ENCODE measurements around the gene GAST. TPM values are rescaled to one million over a fixed set of nuclear protein-coding genes. Genes with fewer than 3 reads are reported as not detected.

Gene GAST
- total and polyA plus RNA-seq, 2 experiments from 2014 or later = not detected

- Mint-ChIP-seq H3K4me1 (peaks cover 28% of the 10 kb centered on the region), H3K4me3 (no peak overlapping the region), H3K36me3 (ENCODE audit: low read depth) (no peaks in the 10 kb centered on the region), H3K9me3 (no peaks in the 10 kb centered on the region; the same call in 2 of the 3 replicates), H3K27ac (no peak overlapping the region), H3K27me3 (ENCODE audit: insufficient read depth, low read depth, poor library complexity) (peaks cover 27% of the 10 kb centered on the region)
- no peak for DNase-seq (ENCODE audit: low spot score)
- no peaks in the 10 kb centered on the region for H3F3A ChIP-seq (replicated peaks; ENCODE audit: low read depth)
- no peaks in the 10 kb centered on the region for H3K79me2 ChIP-seq (replicated peaks; ENCODE audit: insufficient read depth)
- H3K27me3 ChIP-seq (ENCODE audit: insufficient read depth) = no peaks in the 10 kb centered on the region
- no peak overlapping the region for H3K4me2 ChIP-seq
- TF ChIP-seq CTCF (conservative IDR thresholded peaks at IDR 0.05; ENCODE audit: low read depth in 2 of 2) (no peak), ETS1 (IDR thresholded peaks at IDR 0.05) (no peak), NANOG (IDR thresholded peaks at IDR 0.05; ENCODE audit: borderline replicate concordance) (no peak), CREB1 (CRISPR knock-in tag; IDR thresholded peaks at IDR 0.05; ENCODE audit: low read depth) (no peak), JUNB (IDR thresholded peaks at IDR 0.05; ENCODE audit: unreplicated experiment) (no peak), ZNF331 (CRISPR knock-in tag; IDR thresholded peaks at IDR 0.05; ENCODE audit: low read depth) (no peak), EZH2 (IDR thresholded peaks at IDR 0.05; ENCODE audit: low read depth, unreplicated experiment) (no peak), EZH2phosphoT487 (IDR thresholded peaks at IDR 0.05; ENCODE audit: unreplicated experiment) (no peak), ZNF462 (CRISPR knock-in tag; IDR thresholded peaks at IDR 0.05) (no peak), POLR2AphosphoS5 (IDR thresholded peaks at IDR 0.05; ENCODE audit: low read depth) (no peak), STAT1 (IDR thresholded peaks at IDR 0.05; ENCODE audit: unreplicated experiment) (no peak), ZNF114 (CRISPR knock-in tag; IDR thresholded peaks at IDR 0.05) (no peak), REST (IDR thresholded peaks at IDR 0.05; ENCODE audit: unreplicated experiment) (no peak)
- ATAC-seq = no peak
- H2AFZ ChIP-seq = no peak overlapping the region
- H3K4me1 ChIP-seq (ENCODE audit: insufficient read depth) = peaks cover 13% of the 10 kb centered on the region; the same call in 1 of the 2 replicates
- no peaks in the 10 kb centered on the region for H4K20me1 ChIP-seq (replicated peaks; ENCODE audit: insufficient read depth)
- no peak overlapping the region for H3K4me3 ChIP-seq
- no peak overlapping the region for H3K27ac ChIP-seq (ENCODE audit: low read depth)
- H3K36me3 ChIP-seq (ENCODE audit: insufficient read depth) = no peaks in the 10 kb centered on the region
- H3K9me2 ChIP-seq (ENCODE audit: insufficient read depth) = no peaks in the 10 kb centered on the region
These were observed 48.5 kb upstream of the GAST start for GRCh38 chr17:41663451-41664171.

Measured in GM23338 (cell line).